SK-N-SH treated with all-trans-retinoic acid at 6 μM for 48 hours (cell line): Measurements from ENCODE around the gene SNAPC2.

ENCODE experiments used
- ATAC-seq: fragments of 200-7000 bp; cut with Tn5 transposase; 3 replicates; pipeline ENCODE4 v1.9.1; 2020; ENCODE audit warnings: mild to moderate bottlenecking, moderate library complexity
- ARNTL ChIP-seq: fragments of 450-650 bp; formaldehyde crosslinking; IDR thresholded peaks from 2 replicates; pipeline ENCODE4 v1.5.0; 2020; ENCODE audit warnings: low read depth, mild to moderate bottlenecking, moderate library complexity, borderline replicate concordance
- BACH2 ChIP-seq: fragments of 250-450 bp; sonication (Bioruptor Pico); IDR thresholded peaks from 2 replicates; pipeline ENCODE4 v1.9.0; 2021; ENCODE audit warnings: mild to moderate bottlenecking, borderline replicate concordance
- CSDC2 ChIP-seq: fragments of 250-450 bp; sonication (Bioruptor Pico); IDR thresholded peaks from 2 replicates; pipeline ENCODE4 v1.5.0; 2020; ENCODE audit warnings: mild to moderate bottlenecking, moderate library complexity
- ESRRG ChIP-seq: fragments of 250-450 bp; sonication (Bioruptor Pico); IDR thresholded peaks from 2 replicates; pipeline ENCODE4 v1.6.1; 2021; ENCODE audit warnings: mild to moderate bottlenecking
- ISL1 ChIP-seq: fragments of 250-450 bp; sonication (Bioruptor Pico); IDR thresholded peaks from 2 replicates; pipeline ENCODE4 v2.1.2; 2022; ENCODE audit warnings: mild to moderate bottlenecking, moderate library complexity
- PPARA ChIP-seq: fragments of 250-450 bp; sonication (Bioruptor Pico); IDR thresholded peaks from 2 replicates; pipeline ENCODE4 v1.5.0; 2020; ENCODE audit warnings: mild to moderate bottlenecking, borderline replicate concordance
- RARB ChIP-seq: fragments of 250-450 bp; sonication (Bioruptor Pico); IDR thresholded peaks from 2 replicates; pipeline ENCODE4 v1.8.0; 2021; ENCODE audit warnings: mild to moderate bottlenecking, moderate library complexity
- SNAI2 ChIP-seq: fragments of 250-450 bp; sonication (Bioruptor Pico); IDR thresholded peaks from 2 replicates; pipeline ENCODE4 v1.5.0; 2020; ENCODE audit warnings: mild to moderate bottlenecking, moderate library complexity
- TCF4 ChIP-seq: fragments of 250-450 bp; sonication (Bioruptor Pico); IDR thresholded peaks from 2 replicates; pipeline ENCODE4 v1.8.0; 2021; ENCODE audit warnings: mild to moderate bottlenecking, moderate library complexity, borderline replicate concordance
- TOX ChIP-seq: fragments of 250-450 bp; sonication (Bioruptor Pico); IDR thresholded peaks from 2 replicates; pipeline ENCODE4 v1.8.0; 2021; ENCODE audit warnings: mild to moderate bottlenecking, moderate library complexity, borderline replicate concordance
- ZC3H10 ChIP-seq: fragments of 250-450 bp; sonication (Bioruptor Pico); IDR thresholded peaks from 2 replicates; pipeline ENCODE4 v1.5.1; 2021; ENCODE audit warnings: mild to moderate bottlenecking, moderate library complexity
- ZFP3 ChIP-seq: fragments of 250-450 bp; sonication (Bioruptor Pico); IDR thresholded peaks from 2 replicates; pipeline ENCODE4 v1.5.0; 2020; ENCODE audit warnings: mild to moderate bottlenecking, moderate library complexity
- ZFP30 ChIP-seq: fragments of 450-650 bp; formaldehyde crosslinking; IDR thresholded peaks from 2 replicates; pipeline ENCODE4 v1.5.0; 2022; ENCODE audit warnings: mild to moderate bottlenecking, moderate library complexity
- ZNF8 ChIP-seq: fragments of 450-650 bp; formaldehyde crosslinking; IDR thresholded peaks from 2 replicates; pipeline ENCODE4 v1.5.0; 2020; ENCODE audit warnings: mild to moderate bottlenecking, moderate library complexity
- TF ChIP-seq, protein P1 (sequence below): fragments of 250-450 bp; sonication (Bioruptor Pico); IDR thresholded peaks from 2 replicates; pipeline ENCODE4 v1.5.0; 2020; ENCODE audit warnings: mild to moderate bottlenecking, moderate library complexity
- TF ChIP-seq, protein P2 (sequence below): fragments of 250-450 bp; sonication (Bioruptor Pico); IDR thresholded peaks from 2 replicates; pipeline ENCODE4 v1.8.0; 2021; ENCODE audit warnings: low read depth, mild to moderate bottlenecking, moderate library complexity, borderline replicate concordance
- TF ChIP-seq, protein P3 (sequence below): fragments of 250-450 bp; sonication (Bioruptor Pico); IDR thresholded peaks from 2 replicates; pipeline ENCODE4 v1.5.1; 2021; ENCODE audit warnings: mild to moderate bottlenecking, moderate library complexity
- TF ChIP-seq, protein P4 (sequence below): fragments of 250-450 bp; sonication (Bioruptor Pico); IDR thresholded peaks from 2 replicates; pipeline ENCODE4 v1.5.1; 2020; ENCODE audit warnings: low read depth, mild to moderate bottlenecking, moderate library complexity
- TF ChIP-seq, protein P5 (sequence below): fragments of 250-450 bp; sonication (Bioruptor Pico); IDR thresholded peaks from 2 replicates; pipeline ENCODE4 v1.8.0; 2020; ENCODE audit warnings: mild to moderate bottlenecking, moderate library complexity, borderline replicate concordance

SNAPC2 gene

DNA sequence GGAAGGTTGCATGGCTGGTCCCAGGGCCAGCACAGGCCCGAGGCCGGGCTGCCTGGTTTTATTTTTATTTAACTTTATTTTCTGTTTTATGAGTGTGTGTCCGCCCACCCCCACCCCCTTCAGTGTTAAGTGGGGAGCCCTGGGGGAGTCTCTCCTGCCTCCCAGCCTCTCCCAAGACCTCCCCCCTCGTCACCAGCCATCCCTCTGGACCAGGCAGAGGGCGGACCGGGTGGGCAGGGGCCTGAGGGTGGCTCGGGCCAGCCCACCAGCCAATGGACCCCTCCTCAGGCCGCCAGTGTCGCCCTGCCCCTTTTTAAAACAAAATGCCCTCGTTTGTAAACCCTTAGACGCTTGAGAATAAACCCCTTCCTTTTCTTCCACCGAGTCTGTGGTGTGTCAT is 6.0 kb upstream of the SNAPC2 start:
- no peak for ATAC-seq
- TF ChIP-seq ZFP30 (CRISPR knock-in tag) (no peak), ESRRG (no peak), ARNTL (CRISPR knock-in tag) (no peak), TCF4 (no peak)
- TF ChIP-seq, protein P1, sequence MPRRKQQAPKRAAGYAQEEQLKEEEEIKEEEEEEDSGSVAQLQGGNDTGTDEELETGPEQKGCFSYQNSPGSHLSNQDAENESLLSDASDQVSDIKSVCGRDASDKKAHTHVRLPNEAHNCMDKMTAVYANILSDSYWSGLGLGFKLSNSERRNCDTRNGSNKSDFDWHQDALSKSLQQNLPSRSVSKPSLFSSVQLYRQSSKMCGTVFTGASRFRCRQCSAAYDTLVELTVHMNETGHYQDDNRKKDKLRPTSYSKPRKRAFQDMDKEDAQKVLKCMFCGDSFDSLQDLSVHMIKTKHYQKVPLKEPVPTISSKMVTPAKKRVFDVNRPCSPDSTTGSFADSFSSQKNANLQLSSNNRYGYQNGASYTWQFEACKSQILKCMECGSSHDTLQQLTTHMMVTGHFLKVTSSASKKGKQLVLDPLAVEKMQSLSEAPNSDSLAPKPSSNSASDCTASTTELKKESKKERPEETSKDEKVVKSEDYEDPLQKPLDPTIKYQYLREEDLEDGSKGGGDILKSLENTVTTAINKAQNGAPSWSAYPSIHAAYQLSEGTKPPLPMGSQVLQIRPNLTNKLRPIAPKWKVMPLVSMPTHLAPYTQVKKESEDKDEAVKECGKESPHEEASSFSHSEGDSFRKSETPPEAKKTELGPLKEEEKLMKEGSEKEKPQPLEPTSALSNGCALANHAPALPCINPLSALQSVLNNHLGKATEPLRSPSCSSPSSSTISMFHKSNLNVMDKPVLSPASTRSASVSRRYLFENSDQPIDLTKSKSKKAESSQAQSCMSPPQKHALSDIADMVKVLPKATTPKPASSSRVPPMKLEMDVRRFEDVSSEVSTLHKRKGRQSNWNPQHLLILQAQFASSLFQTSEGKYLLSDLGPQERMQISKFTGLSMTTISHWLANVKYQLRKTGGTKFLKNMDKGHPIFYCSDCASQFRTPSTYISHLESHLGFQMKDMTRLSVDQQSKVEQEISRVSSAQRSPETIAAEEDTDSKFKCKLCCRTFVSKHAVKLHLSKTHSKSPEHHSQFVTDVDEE (CRISPR knock-in tag), result no peak
- TF ChIP-seq, all 23 proteins: peak for 0

DNA sequence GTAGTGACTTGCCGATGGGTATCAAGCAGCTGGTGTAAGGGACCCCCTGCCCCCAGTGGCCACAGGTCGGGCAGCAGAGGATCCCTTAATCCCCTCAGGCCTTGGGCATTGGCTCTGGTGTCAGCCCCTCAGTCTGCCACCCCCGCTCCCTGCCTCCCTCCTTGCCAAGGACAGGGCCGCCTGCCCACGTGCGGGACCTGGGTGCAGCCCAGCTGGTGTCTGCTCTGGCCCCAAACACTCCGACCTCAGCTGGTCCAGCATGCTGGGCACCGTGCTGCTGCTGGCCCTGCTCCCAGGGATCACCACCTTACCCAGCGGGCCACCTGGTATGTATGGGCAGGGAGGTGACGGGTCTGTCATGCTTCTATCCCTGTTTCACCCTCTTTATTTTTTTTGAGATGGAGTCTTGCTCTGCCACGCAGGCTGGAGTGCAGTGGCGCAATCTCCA is 5.5 kb upstream of the SNAPC2 start, which contains the start of gene TGFBR3L:
Gene TGFBR3L, plus strand, starts transcription at position 233 of the 448 bp plus-strand sequence.
- TF ChIP-seq, protein P2, sequence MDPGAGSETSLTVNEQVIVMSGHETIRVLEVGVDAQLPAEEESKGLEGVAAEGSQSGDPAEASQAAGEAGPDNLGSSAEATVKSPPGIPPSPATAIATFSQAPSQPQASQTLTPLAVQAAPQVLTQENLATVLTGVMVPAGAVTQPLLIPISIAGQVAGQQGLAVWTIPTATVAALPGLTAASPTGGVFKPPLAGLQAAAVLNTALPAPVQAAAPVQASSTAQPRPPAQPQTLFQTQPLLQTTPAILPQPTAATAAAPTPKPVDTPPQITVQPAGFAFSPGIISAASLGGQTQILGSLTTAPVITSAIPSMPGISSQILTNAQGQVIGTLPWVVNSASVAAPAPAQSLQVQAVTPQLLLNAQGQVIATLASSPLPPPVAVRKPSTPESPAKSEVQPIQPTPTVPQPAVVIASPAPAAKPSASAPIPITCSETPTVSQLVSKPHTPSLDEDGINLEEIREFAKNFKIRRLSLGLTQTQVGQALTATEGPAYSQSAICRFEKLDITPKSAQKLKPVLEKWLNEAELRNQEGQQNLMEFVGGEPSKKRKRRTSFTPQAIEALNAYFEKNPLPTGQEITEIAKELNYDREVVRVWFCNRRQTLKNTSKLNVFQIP (CRISPR knock-in tag), result no peak
- TF ChIP-seq CSDC2 (CRISPR knock-in tag) (no peak), ZC3H10 (CRISPR knock-in tag) (no peak), BACH2 (no peak), ARNTL (CRISPR knock-in tag) (no peak), PPARA (CRISPR knock-in tag) (no peak), ZFP3 (CRISPR knock-in tag) (no peak), ZFP30 (CRISPR knock-in tag) (no peak), RARB (CRISPR knock-in tag) (no peak), ISL1 (CRISPR knock-in tag) (no peak), TOX (no peak), ZNF8 (CRISPR knock-in tag) (no peak), SNAI2 (CRISPR knock-in tag) (no peak), ESRRG (no peak), TCF4 (no peak)
- TF ChIP-seq, protein P3, sequence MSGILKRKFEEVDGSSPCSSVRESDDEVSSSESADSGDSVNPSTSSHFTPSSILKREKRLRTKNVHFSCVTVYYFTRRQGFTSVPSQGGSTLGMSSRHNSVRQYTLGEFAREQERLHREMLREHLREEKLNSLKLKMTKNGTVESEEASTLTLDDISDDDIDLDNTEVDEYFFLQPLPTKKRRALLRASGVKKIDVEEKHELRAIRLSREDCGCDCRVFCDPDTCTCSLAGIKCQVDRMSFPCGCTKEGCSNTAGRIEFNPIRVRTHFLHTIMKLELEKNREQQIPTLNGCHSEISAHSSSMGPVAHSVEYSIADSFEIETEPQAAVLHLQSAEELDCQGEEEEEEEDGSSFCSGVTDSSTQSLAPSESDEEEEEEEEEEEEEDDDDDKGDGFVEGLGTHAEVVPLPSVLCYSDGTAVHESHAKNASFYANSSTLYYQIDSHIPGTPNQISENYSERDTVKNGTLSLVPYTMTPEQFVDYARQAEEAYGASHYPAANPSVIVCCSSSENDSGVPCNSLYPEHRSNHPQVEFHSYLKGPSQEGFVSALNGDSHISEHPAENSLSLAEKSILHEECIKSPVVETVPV (CRISPR knock-in tag), result no peak
- TF ChIP-seq, protein P4, sequence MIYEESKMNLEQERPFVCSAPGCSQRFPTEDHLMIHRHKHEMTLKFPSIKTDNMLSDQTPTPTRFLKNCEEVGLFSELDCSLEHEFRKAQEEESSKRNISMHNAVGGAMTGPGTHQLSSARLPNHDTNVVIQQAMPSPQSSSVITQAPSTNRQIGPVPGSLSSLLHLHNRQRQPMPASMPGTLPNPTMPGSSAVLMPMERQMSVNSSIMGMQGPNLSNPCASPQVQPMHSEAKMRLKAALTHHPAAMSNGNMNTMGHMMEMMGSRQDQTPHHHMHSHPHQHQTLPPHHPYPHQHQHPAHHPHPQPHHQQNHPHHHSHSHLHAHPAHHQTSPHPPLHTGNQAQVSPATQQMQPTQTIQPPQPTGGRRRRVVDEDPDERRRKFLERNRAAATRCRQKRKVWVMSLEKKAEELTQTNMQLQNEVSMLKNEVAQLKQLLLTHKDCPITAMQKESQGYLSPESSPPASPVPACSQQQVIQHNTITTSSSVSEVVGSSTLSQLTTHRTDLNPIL (CRISPR knock-in tag), result no peak
- TF ChIP-seq, protein P1 (CRISPR knock-in tag), result no peak
- TF ChIP-seq, protein P5, sequence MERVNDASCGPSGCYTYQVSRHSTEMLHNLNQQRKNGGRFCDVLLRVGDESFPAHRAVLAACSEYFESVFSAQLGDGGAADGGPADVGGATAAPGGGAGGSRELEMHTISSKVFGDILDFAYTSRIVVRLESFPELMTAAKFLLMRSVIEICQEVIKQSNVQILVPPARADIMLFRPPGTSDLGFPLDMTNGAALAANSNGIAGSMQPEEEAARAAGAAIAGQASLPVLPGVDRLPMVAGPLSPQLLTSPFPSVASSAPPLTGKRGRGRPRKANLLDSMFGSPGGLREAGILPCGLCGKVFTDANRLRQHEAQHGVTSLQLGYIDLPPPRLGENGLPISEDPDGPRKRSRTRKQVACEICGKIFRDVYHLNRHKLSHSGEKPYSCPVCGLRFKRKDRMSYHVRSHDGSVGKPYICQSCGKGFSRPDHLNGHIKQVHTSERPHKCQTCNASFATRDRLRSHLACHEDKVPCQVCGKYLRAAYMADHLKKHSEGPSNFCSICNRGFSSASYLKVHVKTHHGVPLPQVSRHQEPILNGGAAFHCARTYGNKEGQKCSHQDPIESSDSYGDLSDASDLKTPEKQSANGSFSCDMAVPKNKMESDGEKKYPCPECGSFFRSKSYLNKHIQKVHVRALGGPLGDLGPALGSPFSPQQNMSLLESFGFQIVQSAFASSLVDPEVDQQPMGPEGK, result no peak
- ATAC-seq, result no peak
